Raji (cell line): ENCODE measurements around the gene GIT1.

Experiments
- POLR2A ChIP-seq: IDR thresholded peaks from 2 replicates; pipeline ENCODE4 v1.6.1; 2011; ENCODE audit warnings: low read depth, low read length, control low read depth; ENCODE audit not compliant: insufficient read depth

GIT1 gene

GRCh38 chr17:29557085-29557738, 32.2 kb downstream of the GIT1 start:
- no peak for TF ChIP-seq POLR2A

DNA sequence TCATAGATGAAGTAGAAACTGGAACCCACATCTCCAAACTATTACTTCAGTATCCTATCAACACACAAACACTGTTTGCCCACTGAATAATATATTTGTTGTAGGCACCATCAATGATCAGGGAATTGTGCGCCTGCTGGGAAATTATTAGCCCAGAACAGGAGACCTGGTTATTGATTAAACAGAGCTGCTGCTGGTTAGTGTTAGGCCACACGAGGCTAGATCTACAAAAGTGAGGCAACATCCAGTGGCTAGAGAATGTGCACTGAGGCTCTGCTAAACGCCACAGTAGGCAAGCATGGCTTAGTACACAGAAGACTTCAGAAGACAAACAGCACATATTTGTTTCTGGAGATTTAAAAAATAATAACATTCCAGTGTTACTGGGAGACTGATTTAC, 33.6 kb downstream of the GIT1 start:
- no peak for TF ChIP-seq POLR2A

DNA sequence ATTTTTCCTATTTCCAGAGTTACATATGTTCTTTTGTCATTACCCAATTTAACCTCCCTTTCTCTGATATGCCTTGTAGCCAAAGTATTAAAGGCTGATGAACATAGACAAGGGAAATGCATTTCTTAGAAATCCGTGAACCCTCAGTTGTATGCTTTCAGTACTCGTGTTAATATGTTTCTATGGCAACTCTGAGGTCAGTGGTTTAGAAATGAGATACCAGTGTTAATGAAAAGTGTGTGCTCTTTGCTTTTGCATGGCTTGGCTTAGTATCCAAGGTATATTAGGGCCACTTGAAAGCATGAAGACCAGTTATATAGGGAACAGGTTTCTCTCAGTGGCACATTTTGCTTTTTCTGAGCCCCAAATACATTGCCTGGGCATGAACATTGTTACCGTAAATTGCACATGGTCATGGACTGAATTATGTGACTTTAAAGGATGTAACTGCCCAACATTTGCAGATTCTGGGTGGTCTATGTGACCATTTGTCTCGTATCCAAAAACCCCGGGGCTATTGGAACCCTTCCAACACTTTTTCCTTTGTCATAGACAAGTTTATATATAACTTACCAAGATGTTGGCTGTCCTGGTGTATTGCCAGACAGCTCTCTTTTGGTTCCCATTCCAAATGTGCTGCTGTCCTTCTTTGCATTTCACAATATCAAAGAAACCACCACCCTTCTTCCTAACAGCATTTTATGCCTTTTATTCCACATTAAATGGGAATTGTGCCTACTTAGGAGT, 40.1 kb downstream of the GIT1 start:
- no peak for TF ChIP-seq POLR2A

GRCh38 chr17:29546830-29547229, 42.6 kb downstream of the GIT1 start:
- no peak for TF ChIP-seq POLR2A

DNA sequence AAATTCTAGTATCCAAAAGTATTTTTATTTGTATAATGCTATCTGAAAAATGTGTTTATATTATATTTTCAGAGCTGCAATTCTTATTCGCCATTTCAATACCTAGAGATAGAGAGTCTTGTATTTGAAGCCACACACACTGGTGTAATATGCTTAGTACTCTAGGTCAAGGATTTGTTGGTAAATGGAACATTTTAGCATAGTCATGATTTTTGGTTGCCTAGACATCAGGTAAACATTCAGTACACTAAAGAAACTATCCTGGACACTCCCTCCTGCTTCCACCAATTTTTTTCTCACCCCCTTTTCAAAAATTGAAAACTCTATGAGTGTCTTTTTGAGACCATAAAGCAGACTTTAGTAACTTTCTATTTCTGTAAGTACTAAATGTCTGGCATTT, 43.4 kb downstream of the GIT1 start:
- TF ChIP-seq POLR2A, result no peak

DNA sequence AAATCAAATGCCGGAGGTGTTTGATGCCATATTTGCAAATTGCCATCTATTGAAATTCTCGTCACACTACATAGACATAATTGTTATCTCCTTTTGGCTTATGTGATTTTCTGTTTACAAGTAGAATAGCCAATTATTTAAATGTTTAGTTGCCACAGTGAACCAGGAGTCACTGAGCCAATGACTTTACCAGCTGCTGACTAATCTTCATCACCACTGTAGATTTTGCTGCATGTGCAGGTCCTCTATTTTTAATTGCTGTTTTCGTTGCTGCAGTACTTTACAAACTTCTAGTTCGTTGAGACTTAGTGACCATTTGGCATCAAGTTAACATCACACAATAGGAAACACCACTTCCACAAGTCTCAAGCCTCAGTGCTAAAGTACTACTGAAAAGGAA, 45.4 kb downstream of the GIT1 start:
- no peak for TF ChIP-seq POLR2A

- TF ChIP-seq POLR2A, result no peak
Measured at GRCh38 chr17:29533976-29534375, 55.5 kb downstream of the GIT1 start.

DNA sequence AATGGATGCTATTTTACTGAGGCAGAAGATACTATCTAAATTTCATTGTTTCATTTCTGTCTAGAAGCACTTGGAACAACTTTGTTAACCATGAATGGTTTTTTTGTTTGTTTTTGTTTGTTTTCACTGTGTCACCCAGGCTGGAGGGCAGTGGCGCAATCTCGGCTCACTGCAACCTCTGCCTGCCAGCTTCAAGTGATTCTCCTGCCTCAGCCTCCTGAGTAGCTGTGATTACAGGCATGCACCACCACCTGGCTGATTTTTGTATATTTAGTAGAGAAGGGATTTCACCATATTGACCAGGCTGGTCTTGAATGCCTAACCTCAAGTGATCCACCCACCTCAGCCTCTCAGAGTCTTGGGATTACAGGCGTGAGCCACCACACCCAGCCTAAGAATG, 63.1 kb downstream of the GIT1 start:
- TF ChIP-seq POLR2A, result no peak

- TF ChIP-seq POLR2A, result no peak
Measured at GRCh38 chr17:29524692-29525091, 64.8 kb downstream of the GIT1 start.
